Glutamatergic neuron (in vitro differentiated cells): ENCODE data around the gene SYT3. TPM values are rescaled to one million over a fixed set of nuclear protein-coding genes. Genes with fewer than 3 reads are reported as not detected.
"Not testable (repeated sequence)": the region's sequence is repeated elsewhere in the genome, so short reads cannot be mapped to it uniquely, and the experiment has no call there.

Experiments used
- DNase-seq: peaks from one replicate; pipeline ENCODE4 v3.0.0; 2022
- H3K27ac Mint-ChIP-seq: one replicate; pipeline ENCODE4 v1.8.0; 2020; ENCODE audit warnings: mild to moderate bottlenecking, mixed read lengths, inconsistent platforms; ENCODE audit not compliant: unreplicated experiment
- H3K27me3 Mint-ChIP-seq: one replicate; pipeline ENCODE4 v1.8.0; 2020; ENCODE audit warnings: mild to moderate bottlenecking, moderate library complexity, mixed read lengths, inconsistent platforms; ENCODE audit not compliant: unreplicated experiment
- H3K36me3 Mint-ChIP-seq: one replicate; pipeline ENCODE4 v1.8.0; 2020; ENCODE audit warnings: mild to moderate bottlenecking, mixed read lengths, inconsistent platforms; ENCODE audit not compliant: unreplicated experiment
- H3K4me1 Mint-ChIP-seq: one replicate; pipeline ENCODE4 v1.8.0; 2020; ENCODE audit warnings: mild to moderate bottlenecking, low read depth, mixed read lengths, inconsistent platforms; ENCODE audit not compliant: unreplicated experiment
- H3K4me3 Mint-ChIP-seq: one replicate; pipeline ENCODE4 v1.8.0; 2020; ENCODE audit warnings: mild to moderate bottlenecking, mixed read lengths, inconsistent platforms; ENCODE audit not compliant: unreplicated experiment
- H3K9me3 Mint-ChIP-seq: one replicate; pipeline ENCODE4 v1.8.0; 2020; ENCODE audit warnings: mild to moderate bottlenecking, moderate library complexity, mixed read lengths, inconsistent platforms; ENCODE audit not compliant: unreplicated experiment
- total RNA-seq: library from RNA; stranded (reverse); fragmentation: NEBNext Ultra II Directional; extraction: Animal tissue kit (Norgen Biotek cat#: 25700); gene quantifications from one replicate; pipeline ENCODE4 v1.2.1, GENCODE V29; 2021; ENCODE audit not compliant: unreplicated experiment
- TF ChIP-seq, protein P1 (sequence below): fragments of 200-600 bp; sonication (generic); IDR thresholded peaks from one replicate; pipeline ENCODE4 v1.5.0; 2021; ENCODE audit not compliant: partially characterized antibody, unreplicated experiment

SYT3 gene
- total RNA-seq, 1 donor from 2014 or later: 15.6 TPM

DNA sequence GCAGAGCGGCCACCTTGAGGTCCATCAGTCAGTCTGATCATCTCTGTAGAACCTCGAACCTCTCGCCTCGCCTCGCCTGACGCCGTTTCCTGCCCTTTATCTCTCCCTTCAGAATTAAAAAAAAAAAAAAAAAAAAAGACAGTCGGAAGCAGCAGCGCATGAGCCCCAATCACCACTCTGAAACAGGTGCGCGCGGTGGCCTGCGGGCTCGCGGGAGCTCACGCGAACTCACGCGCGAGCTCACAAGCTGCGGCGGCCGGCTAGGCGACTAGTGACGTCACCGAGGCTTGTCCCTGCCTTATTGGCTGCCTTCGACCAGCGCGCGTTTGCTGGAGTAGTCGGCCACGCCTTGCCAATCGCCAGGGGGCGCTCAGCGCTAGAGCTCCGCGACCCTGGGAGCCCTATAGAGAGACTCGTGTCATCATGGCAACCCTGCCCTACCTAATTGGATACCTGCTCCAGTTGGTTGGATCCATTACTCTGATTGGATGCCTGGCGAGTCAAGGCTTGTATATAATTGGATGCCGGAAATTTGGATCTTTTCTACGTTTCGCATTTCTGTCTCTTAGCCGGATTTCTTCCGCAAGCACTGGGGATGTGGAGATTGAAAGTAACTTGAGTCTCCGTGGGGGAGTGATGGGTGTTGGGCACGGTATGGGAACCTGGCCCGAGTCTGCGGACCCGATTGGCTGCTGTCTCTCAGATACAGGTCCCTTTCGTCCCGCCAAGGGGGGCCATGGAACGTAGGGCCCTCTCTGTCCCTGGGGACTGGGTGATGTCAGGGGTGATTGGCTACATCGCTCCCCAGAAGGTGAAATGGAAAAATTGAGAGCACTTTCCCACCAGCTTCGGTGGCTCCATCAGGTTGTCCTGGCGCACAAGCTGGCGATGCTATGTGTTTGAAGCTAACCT, 31.6 kb downstream of the SYT3 start:
- DNase-seq: peak; percentile 99
- Mint-ChIP-seq H3K9me3 (peaks cover 2% of the 10 kb centered on the region), H3K27me3 (peaks cover 9% of the 10 kb centered on the region), H3K4me1 (peaks cover 2% of the 10 kb centered on the region), H3K27ac (no peak overlapping the region), H3K36me3 (peaks cover 8% of the 10 kb centered on the region), H3K4me3 (peak overlapping the region; percentile 78)
- TF ChIP-seq, protein P1, sequence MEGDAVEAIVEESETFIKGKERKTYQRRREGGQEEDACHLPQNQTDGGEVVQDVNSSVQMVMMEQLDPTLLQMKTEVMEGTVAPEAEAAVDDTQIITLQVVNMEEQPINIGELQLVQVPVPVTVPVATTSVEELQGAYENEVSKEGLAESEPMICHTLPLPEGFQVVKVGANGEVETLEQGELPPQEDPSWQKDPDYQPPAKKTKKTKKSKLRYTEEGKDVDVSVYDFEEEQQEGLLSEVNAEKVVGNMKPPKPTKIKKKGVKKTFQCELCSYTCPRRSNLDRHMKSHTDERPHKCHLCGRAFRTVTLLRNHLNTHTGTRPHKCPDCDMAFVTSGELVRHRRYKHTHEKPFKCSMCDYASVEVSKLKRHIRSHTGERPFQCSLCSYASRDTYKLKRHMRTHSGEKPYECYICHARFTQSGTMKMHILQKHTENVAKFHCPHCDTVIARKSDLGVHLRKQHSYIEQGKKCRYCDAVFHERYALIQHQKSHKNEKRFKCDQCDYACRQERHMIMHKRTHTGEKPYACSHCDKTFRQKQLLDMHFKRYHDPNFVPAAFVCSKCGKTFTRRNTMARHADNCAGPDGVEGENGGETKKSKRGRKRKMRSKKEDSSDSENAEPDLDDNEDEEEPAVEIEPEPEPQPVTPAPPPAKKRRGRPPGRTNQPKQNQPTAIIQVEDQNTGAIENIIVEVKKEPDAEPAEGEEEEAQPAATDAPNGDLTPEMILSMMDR: peak; percentile 87

DNA sequence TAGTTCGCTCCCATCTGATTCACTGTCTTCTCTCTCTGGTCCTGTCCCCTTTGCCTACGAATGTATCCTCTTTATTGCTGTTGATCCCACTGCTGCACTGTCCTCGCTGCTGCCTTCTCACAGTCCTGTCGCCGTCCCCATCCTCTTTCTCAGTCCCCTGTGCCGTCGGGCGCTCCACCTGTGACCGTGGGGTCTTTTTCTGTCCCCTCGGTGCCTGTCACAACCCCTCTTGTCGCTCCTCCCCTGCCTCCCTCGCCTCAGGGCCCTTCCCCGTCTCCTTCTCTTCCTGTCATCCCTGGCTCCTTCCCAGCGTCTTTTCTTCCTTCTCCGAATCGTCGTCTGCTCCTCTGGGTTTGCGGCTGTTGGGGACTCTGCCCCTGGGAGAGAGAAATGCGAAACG, 32.3 kb downstream of the SYT3 start:
- Mint-ChIP-seq H3K36me3 (peaks cover 12% of the 10 kb centered on the region), H3K4me1 (peaks cover 2% of the 10 kb centered on the region), H3K9me3 (peaks cover 3% of the 10 kb centered on the region), H3K27me3 (peaks cover 9% of the 10 kb centered on the region), H3K27ac (no peak overlapping the region), H3K4me3 (peak overlapping the region; percentile 69)
- no peak for DNase-seq
- TF ChIP-seq, protein P1: no peak

DNA sequence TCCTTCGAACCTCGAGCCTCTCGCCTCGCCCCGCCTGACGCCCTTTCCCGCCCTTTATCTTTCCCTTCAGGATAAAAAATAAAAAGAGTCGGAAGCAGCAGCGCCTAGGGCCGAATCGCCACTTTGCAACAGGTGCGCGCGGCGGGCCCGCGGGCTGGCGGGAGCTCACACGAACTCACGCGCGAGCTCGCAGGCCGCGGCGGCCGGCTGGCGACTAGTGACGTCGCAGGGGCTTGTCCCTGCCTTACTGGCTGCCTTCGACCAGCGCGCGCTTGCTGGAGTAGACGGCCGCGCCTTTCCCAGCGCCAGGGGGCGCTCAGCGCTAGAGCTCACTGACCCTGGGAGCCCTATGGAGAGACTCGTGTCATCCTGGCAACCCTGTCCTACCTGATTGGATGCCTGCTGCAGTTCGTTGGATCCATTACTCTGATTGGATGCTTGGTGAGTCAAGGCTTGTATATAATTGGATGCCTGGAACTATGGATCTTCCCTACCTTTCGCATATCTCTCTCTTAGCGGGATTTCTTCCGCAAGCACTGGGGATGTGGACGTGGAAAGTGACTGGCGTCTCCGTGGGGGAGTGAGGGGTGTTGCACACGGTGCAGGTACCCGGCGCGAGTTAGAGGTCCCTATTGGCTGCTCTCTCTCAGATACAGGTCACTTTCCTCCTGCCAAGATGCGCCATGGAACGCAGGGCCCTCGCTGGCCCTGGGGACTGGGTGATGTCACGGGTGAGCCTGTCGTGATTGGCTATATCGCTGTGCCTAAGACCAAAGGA, 33.4 kb downstream of the SYT3 start:
- Mint-ChIP-seq H3K4me3 (peak overlapping the region; percentile 30), H3K36me3 (peaks cover 12% of the 10 kb centered on the region), H3K27me3 (peaks cover 13% of the 10 kb centered on the region)
- not testable (repeated sequence) for DNase-seq, H3K4me1 Mint-ChIP-seq, H3K9me3 Mint-ChIP-seq, H3K27ac Mint-ChIP-seq
- TF ChIP-seq, protein P1: peak; percentile 43

DNA sequence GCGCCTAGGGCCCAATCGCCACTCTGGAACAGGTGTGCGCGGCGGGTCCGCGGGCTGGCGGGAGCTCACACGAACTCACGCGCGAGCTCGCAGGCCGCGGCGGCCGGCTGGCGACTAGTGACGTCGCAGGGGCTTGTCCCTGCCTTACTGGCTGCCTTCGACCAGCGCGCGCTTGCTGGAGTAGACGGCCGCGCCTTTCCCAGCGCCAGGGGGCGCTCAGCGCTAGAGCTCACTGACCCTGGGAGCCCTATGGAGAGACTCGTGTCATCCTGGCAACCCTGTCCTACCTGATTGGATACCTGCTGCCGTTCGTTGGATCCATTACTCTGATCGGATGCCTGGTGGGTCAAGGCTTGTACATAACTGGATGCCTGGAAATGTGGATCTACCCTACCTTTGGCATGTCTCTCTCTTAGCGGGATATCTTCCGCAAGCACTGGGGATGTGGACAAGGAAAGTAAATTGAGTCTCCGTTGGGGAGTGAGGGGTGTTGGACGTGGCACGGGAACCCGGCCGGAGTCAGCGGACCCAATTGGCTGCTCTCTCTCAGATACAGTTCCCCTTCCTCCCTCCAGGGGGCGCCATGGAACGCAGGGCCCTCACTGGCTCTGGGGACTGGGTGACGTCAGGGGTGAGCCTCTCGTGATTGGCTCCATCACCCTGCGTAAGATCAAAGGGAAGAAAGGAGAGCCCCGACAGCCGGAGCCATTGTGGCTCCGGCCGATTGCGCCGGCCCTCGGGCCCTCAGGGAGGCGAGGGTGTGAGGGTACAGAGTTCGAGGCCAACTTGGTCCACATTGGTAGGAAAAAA, 35.2 kb downstream of the SYT3 start:
- H3K4me1 Mint-ChIP-seq, DNase-seq, H3K9me3 Mint-ChIP-seq, H3K27ac Mint-ChIP-seq, H3K4me3 Mint-ChIP-seq: not testable (repeated sequence)
- H3K27me3 Mint-ChIP-seq: peaks cover 13% of the 10 kb centered on the region
- H3K36me3 Mint-ChIP-seq: peaks cover 12% of the 10 kb centered on the region

DNA sequence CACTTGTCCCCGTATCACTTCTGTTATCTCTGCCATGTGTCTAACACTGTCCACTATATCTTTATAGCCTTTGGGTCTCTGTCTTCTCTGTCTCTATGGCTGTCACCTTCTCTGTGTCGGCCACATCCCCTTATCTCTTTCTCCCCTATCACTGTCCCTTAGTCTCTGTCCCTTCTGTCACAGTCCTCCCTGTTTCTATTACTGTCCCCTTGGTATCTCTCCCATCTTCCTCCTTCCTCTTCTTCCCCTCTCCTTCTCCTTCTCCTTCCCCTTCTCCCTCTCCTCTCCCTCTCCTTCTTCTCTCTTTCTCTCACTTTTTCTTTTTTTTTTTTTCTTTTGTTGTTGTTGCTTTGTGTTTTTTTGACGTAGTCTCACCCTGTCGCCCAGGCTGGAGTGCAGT, 36.7 kb downstream of the SYT3 start:
- peaks cover 10% of the 10 kb centered on the region for H3K27me3 Mint-ChIP-seq
- no peaks in the 10 kb centered on the region for H3K4me1 Mint-ChIP-seq
- no peak for DNase-seq
- H3K36me3 Mint-ChIP-seq: peaks cover 12% of the 10 kb centered on the region
- H3K9me3 Mint-ChIP-seq: peaks cover 3% of the 10 kb centered on the region
- TF ChIP-seq, protein P1: no peak
- no peak overlapping the region for H3K4me3 Mint-ChIP-seq
- no peak overlapping the region for H3K27ac Mint-ChIP-seq
